Colonic mucosa (tissue), 4 donors: ENCODE measurements around the gene MRPL2. TPM values are rescaled to one million over a fixed set of nuclear protein-coding genes. Genes with fewer than 3 reads are reported as not detected.

Experiments used
- DNase-seq: peaks from one replicate; pipeline ENCODE4 v3.0.0-alpha.2; 2020
- H3K27ac ChIP-seq: fragments of 200-600 bp; one replicate; pipeline ENCODE4 v1.8.0; 2021
- H3K27me3 ChIP-seq: fragments of 200-600 bp; one replicate; pipeline ENCODE4 v1.8.0; 2021
- H3K36me3 ChIP-seq: fragments of 200-600 bp; one replicate; pipeline ENCODE4 v1.8.0; 2021
- H3K4me1 ChIP-seq: fragments of 200-600 bp; one replicate; pipeline ENCODE4 v1.8.0; 2021; ENCODE audit warnings: mild to moderate bottlenecking
- H3K4me3 ChIP-seq: fragments of 200-600 bp; one replicate; pipeline ENCODE4 v1.8.0; 2021
- H3K9ac ChIP-seq, 2 donors: one replicate each; pipeline ENCODE4 v1.7.0; 2013; ENCODE audit warnings: control low read depth in 2 of 2, low read depth in 2 of 2, low read length in 2 of 2
- H3K9me3 ChIP-seq: fragments of 200-600 bp; one replicate; pipeline ENCODE4 v1.8.0; 2021
- CTCF ChIP-seq: fragments of 200-600 bp; IDR thresholded peaks from one replicate; pipeline ENCODE4 v1.8.0; 2022; ENCODE audit warnings: antibody characterized with exemption, mild to moderate bottlenecking
- intact Hi-C: fragments of 100-400 bp; cut with DNase I; formaldehyde crosslinking; loops from one replicate; pipeline ENCODE4 v1.14.1; 2022
- total RNA-seq, 2 donors: library from RNA; stranded (reverse); fragmentation: NEBNext Ultra II Directional in 1 of 2; extraction: Animal tissue kit (Norgen Biotek cat#: 25700) in 1 of 2; gene quantifications; one replicate each; pipeline ENCODE4 v1.2.1, GENCODE V29; 2021
- donor health status: healthy.
- donor health status: DM: no; HTN: no; CAD: no.
- donor health status: DM: no; HTN: no; CAD: no.

Gene MRPL2
- total RNA-seq, 2 donors from 2014 or later, result 73.2 to 112 TPM

- peaks cover 4% of the 10 kb centered on the region for H3K27me3 ChIP-seq
- no peaks in the 10 kb centered on the region for H3K36me3 ChIP-seq
- H3K4me1 ChIP-seq, result no peaks in the 10 kb centered on the region
- intact Hi-C loops, result loop anchor here (5.0 kb wide), 1 partner anchor 52 kb away; no protein-coding TSS in a partner anchor
- peak overlapping the region in 1 of 2 donors; percentile 14 for H3K9ac ChIP-seq
- no peak overlapping the region for H3K4me3 ChIP-seq
- H3K9me3 ChIP-seq, result no peaks in the 10 kb centered on the region
- peak; percentile 30 for DNase-seq
- H3K27ac ChIP-seq, result no peak overlapping the region
- TF ChIP-seq CTCF, result no peak
Observed at GRCh38 chr6:43074847-43075669, 15.8 kb upstream of the MRPL2 start.

DNA sequence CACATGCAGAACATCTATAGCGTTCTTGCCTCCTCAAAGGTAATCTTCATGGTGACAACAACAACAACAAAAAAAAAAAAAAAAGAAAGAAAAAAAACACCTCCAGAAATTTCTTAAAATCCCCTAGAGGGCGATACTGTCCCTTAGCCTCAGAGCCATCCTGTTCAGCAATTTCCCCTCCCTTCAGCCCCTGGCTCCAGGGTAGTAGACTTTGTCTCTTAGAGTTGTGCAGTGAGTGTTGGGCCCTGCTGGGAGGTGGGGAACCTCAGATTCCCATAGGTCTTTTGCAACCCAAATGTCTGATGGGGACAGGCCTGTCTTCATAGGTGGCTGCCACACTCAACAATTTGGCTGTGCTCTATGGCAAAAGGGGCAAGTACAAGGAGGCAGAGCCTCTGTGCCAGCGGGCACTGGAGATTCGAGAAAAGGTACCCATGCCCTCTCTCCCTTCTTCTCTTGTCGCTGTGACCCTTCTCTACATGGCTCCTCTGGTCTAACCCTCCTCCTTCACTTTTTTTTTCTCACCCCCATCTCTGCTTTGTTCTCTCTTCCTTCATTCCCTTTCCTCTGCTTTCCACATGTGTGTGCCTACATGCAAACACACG lies 10.9 kb upstream of the MRPL2 start:
- Histone ChIP-seq H3K4me3 (no peak overlapping the region), H3K27me3 (no peaks in the 10 kb centered on the region), H3K36me3 (no peaks in the 10 kb centered on the region), H3K9ac (no peak overlapping the region), H3K27ac (no peak overlapping the region), H3K4me1 (no peaks in the 10 kb centered on the region), H3K9me3 (no peaks in the 10 kb centered on the region)
- TF ChIP-seq CTCF, result peak; percentile 34
- intact Hi-C loops, result loop anchor here (5.0 kb wide), 1 partner anchor 57 kb away; no protein-coding TSS in a partner anchor
- no peak for DNase-seq

GRCh38 chr6:43062818-43063217 lies 3.6 kb upstream of the MRPL2 start:
- Histone ChIP-seq H3K27me3 (no peaks in the 10 kb centered on the region), H3K9ac (no peak overlapping the region), H3K36me3 (peaks cover 3% of the 10 kb centered on the region), H3K27ac (no peak overlapping the region), H3K4me3 (no peak overlapping the region), H3K4me1 (peaks cover 11% of the 10 kb centered on the region), H3K9me3 (no peaks in the 10 kb centered on the region)
- DNase-seq, result no peak
- TF ChIP-seq CTCF, result no peak
- intact Hi-C loops, result no loop called here

DNA sequence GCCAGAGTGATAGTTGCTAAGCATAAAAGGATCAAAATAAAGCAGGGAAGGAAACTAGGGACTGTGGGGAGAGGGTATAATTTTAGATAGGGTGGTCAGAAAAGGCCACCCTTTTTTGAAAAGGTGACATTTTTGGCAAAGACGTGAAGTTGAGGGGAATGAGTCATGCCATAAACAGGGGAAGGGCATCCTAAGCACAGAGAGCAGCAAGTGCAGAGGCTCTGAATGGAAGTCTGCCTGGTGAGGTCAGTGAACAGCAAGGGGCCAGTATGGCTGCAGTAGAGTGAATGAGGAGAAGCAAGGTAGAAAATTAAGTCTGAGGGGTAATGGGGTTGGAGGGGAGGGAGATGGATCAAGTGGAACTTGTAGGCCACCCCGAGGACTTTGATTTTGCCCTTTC lies 2.6 kb upstream of the MRPL2 start:
- peaks cover 3% of the 10 kb centered on the region for H3K36me3 ChIP-seq
- peaks cover 11% of the 10 kb centered on the region for H3K4me1 ChIP-seq
- no peak for TF ChIP-seq CTCF
- intact Hi-C loops, result no loop called here
- peak overlapping the region; percentile 55 for H3K4me3 ChIP-seq
- no peak for DNase-seq
- H3K9ac ChIP-seq, result peak overlapping the region in 1 of 2 donors; percentile 98
- H3K27me3 ChIP-seq, result no peaks in the 10 kb centered on the region
- no peaks in the 10 kb centered on the region for H3K9me3 ChIP-seq
- H3K27ac ChIP-seq, result no peak overlapping the region

DNA sequence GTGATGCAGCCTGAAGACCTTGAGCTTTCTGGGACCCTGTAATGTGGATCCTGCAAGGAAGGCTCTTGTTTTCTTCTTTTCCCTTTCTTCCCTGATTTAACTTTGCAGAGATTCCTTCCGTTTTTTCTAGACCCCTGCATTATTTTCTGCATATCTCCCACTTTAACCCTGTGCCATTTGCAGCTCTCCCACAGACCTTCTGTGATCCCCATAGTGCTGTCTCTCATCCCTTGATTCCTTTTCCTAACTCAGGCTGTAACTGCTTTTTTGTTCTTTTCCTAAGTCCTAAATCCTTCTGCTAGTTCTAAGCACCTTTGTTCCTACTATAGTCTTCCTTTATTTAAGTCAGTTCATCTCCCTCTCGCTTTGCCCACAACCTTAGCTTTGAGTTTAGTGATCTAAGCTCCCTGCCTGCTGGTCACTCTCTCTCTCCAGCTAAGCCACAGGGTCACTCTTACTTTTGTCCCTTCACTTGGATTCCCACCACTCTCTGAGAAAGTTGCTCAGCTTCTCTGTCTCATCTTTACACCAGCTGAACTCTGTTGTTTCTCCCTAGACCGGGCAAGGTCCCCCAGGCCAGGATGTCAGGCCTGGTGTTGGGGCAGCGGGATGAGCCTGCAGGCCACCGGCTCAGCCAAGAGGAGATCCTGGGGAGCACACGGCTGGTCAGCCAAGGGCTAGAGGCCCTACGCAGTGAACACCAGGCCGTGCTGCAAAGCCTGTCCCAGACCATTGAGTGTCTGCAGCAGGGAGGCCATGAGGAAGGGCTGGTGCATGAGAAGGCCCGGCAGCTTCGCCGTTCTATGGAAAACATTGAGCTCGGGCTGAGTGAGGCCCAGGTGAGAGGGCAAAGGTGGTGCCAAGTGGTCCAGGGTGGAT lies 1.8 kb upstream of the MRPL2 start:
- peak overlapping the region; percentile 55 for H3K4me3 ChIP-seq
- H3K9me3 ChIP-seq, result no peaks in the 10 kb centered on the region
- TF ChIP-seq CTCF, result no peak
- intact Hi-C loops, result no loop called here
- H3K27me3 ChIP-seq, result no peaks in the 10 kb centered on the region
- DNase-seq, result peak; percentile 28
- H3K9ac ChIP-seq, result peak overlapping the region; percentile 28 to 98
- H3K4me1 ChIP-seq, result peaks cover 11% of the 10 kb centered on the region
- H3K36me3 ChIP-seq, result peaks cover 3% of the 10 kb centered on the region
- peak overlapping the region; percentile 94 for H3K27ac ChIP-seq
